Measurements from ENCODE around the gene FDXACB1.

The FDXACB1 gene

DNA sequence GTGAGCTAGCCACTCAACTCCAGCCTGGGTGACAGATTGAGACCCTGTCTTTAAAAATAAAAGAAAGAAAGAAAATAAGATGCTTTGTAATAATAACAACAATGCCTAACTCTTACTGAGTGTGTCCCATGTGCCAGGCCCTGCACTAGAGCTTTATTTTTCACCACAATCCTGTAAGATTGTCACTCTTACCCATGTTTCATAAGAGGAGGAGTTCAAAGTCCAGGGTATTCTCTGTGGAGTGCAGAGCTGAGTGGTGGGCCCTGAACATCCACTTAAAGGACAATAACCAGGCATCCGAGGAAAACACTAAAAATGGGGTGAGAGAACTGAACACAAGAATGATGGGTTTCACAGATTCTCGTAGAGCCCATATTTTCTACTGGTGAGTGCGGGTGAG, 38.8 kb upstream of the FDXACB1 start:
- Histone ChIP-seq H4K20me1 (ENCODE audit: low read depth, low read length) (no peaks in the 10 kb centered on the region), H3F3A (ENCODE audit: insufficient read depth) (no peaks in the 10 kb centered on the region), H3K4me3 (ENCODE audit: insufficient read depth, low read length, poor library complexity, severe bottlenecking) (no peak overlapping the region), H3K9ac (ENCODE audit: low read length) (no peak overlapping the region), H3K4me2 (ENCODE audit: low read depth, low read length, poor library complexity, severe bottlenecking) (no peak overlapping the region), H3K9me2 (replicated peaks; ENCODE audit: insufficient read depth, low read length) (no peaks in the 10 kb centered on the region), H3K36me3 (ENCODE audit: low read length) (no peaks in the 10 kb centered on the region), H3K79me2 (ENCODE audit: insufficient read depth, low read length) (no peaks in the 10 kb centered on the region), H3K27me3 (ENCODE audit: low read length) (no peaks in the 10 kb centered on the region), H3K9me3 (ENCODE audit: insufficient read depth, low read length) (no peaks in the 10 kb centered on the region), H2AFZ (ENCODE audit: low read depth, low read length, severe bottlenecking) (no peak overlapping the region), H3K27ac (ENCODE audit: low read depth, low read length) (no peak overlapping the region)
- TF ChIP-seq, protein P1, sequence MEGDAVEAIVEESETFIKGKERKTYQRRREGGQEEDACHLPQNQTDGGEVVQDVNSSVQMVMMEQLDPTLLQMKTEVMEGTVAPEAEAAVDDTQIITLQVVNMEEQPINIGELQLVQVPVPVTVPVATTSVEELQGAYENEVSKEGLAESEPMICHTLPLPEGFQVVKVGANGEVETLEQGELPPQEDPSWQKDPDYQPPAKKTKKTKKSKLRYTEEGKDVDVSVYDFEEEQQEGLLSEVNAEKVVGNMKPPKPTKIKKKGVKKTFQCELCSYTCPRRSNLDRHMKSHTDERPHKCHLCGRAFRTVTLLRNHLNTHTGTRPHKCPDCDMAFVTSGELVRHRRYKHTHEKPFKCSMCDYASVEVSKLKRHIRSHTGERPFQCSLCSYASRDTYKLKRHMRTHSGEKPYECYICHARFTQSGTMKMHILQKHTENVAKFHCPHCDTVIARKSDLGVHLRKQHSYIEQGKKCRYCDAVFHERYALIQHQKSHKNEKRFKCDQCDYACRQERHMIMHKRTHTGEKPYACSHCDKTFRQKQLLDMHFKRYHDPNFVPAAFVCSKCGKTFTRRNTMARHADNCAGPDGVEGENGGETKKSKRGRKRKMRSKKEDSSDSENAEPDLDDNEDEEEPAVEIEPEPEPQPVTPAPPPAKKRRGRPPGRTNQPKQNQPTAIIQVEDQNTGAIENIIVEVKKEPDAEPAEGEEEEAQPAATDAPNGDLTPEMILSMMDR (IDR thresholded peaks at IDR 0.05; ENCODE audit: insufficient read depth, low read length, poor library complexity, severe bottlenecking) = no peak
- no peak for TF ChIP-seq EZH2phosphoT487 (conservative IDR thresholded peaks at IDR 0.05; ENCODE audit: low read length)

DNA sequence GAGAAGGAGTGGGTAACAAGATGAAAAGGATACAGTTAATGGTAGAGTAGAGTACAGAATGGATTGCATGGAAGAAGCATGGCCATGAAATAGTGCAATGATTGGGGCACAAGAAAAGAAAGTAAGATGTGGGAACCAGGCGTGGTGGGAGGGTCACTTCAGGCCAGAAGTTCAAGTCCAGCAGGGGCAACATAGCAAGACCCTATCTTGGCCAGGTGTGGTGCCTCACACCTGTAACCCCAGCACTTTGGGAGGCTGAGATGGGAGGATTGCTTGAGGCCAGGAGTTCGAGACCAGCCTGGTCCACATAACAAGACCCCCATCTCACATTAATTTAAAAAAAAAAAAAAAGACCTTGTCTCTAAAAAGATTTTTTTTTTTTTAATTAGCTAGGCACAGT, 38.3 kb upstream of the FDXACB1 start:
- no peak overlapping the region for H3K9ac ChIP-seq (ENCODE audit: low read length)
- H3K27me3 ChIP-seq (ENCODE audit: low read length) = no peaks in the 10 kb centered on the region
- H2AFZ ChIP-seq (ENCODE audit: low read depth, low read length, severe bottlenecking) = no peak overlapping the region
- H3K9me3 ChIP-seq (ENCODE audit: insufficient read depth, low read length) = no peaks in the 10 kb centered on the region
- no peaks in the 10 kb centered on the region for H3K36me3 ChIP-seq (ENCODE audit: low read length)
- H3F3A ChIP-seq (ENCODE audit: insufficient read depth) = no peaks in the 10 kb centered on the region
- H3K9me2 ChIP-seq (replicated peaks; ENCODE audit: insufficient read depth, low read length) = no peaks in the 10 kb centered on the region
- no peak overlapping the region for H3K4me2 ChIP-seq (ENCODE audit: low read depth, low read length, poor library complexity, severe bottlenecking)
- no peak overlapping the region for H3K27ac ChIP-seq (ENCODE audit: low read depth, low read length)
- no peak overlapping the region for H3K4me3 ChIP-seq (ENCODE audit: insufficient read depth, low read length, poor library complexity, severe bottlenecking)
- no peaks in the 10 kb centered on the region for H4K20me1 ChIP-seq (ENCODE audit: low read depth, low read length)
- TF ChIP-seq EZH2phosphoT487 (conservative IDR thresholded peaks at IDR 0.05; ENCODE audit: low read length) = no peak
- no peaks in the 10 kb centered on the region for H3K79me2 ChIP-seq (ENCODE audit: insufficient read depth, low read length)

DNA sequence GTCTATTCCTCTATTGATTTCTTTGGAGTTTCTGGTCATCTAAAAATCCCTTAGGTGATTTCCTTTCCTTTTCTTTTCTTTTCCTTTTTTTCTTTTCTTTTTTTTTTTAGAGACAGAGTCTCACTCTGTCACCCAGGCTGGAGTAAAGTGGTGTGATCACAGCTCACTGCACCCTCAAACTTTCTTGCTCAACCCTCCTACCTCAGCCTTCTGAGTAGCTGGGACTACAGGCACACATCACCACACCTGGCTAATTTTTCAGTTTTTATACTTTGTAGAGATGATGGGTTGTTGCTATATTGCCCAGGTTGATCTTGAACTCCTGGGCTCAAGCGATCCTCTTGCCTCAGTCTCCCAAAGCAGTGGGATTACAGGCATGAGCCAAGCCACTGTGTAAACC, 37.8 kb upstream of the FDXACB1 start:
- H3K9me3 ChIP-seq (ENCODE audit: insufficient read depth, low read length) = no peaks in the 10 kb centered on the region
- H3K4me2 ChIP-seq (ENCODE audit: low read depth, low read length, poor library complexity, severe bottlenecking) = no peak overlapping the region
- H3K79me2 ChIP-seq (ENCODE audit: insufficient read depth, low read length) = no peaks in the 10 kb centered on the region
- H3K9me2 ChIP-seq (replicated peaks; ENCODE audit: insufficient read depth, low read length) = no peaks in the 10 kb centered on the region
- H4K20me1 ChIP-seq (ENCODE audit: low read depth, low read length) = no peaks in the 10 kb centered on the region
- H3K36me3 ChIP-seq (ENCODE audit: low read length) = no peaks in the 10 kb centered on the region
- no peak overlapping the region for H3K9ac ChIP-seq (ENCODE audit: low read length)
- no peaks in the 10 kb centered on the region for H3K27me3 ChIP-seq (ENCODE audit: low read length)
- no peak overlapping the region for H2AFZ ChIP-seq (ENCODE audit: low read depth, low read length, severe bottlenecking)
- no peak overlapping the region for H3K4me3 ChIP-seq (ENCODE audit: insufficient read depth, low read length, poor library complexity, severe bottlenecking)
- H3F3A ChIP-seq (ENCODE audit: insufficient read depth) = no peaks in the 10 kb centered on the region
- TF ChIP-seq, protein P1 (IDR thresholded peaks at IDR 0.05; ENCODE audit: insufficient read depth, low read length, poor library complexity, severe bottlenecking) = no peak
- TF ChIP-seq EZH2phosphoT487 (conservative IDR thresholded peaks at IDR 0.05; ENCODE audit: low read length) = no peak
- no peak overlapping the region for H3K27ac ChIP-seq (ENCODE audit: low read depth, low read length)

DNA sequence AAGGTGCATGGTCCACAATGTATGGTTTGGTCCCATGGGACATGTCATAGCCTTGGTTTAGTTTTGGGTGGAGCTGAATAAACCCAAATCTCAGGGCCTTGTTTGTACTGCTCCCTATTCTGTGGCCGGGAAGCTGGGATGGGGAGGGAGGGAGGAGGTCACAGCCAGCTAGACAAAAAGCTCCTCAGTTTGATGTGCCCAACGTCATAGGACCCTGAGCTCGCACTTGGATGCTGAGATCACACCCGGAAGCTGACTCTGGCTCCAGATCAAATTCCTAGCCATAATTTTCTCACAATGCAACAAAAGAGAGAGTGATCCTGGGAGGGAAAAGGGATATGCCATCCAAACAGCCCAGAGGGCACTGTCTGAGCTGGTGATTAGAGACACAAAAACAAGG, 35.0 kb upstream of the FDXACB1 start:
- Histone ChIP-seq H3K9ac (ENCODE audit: low read length) (no peak overlapping the region), H4K20me1 (ENCODE audit: low read depth, low read length) (no peaks in the 10 kb centered on the region), H3F3A (ENCODE audit: insufficient read depth) (no peaks in the 10 kb centered on the region), H3K36me3 (ENCODE audit: low read length) (no peaks in the 10 kb centered on the region), H3K27me3 (ENCODE audit: low read length) (no peaks in the 10 kb centered on the region), H3K9me3 (ENCODE audit: insufficient read depth, low read length) (no peaks in the 10 kb centered on the region), H3K27ac (ENCODE audit: low read depth, low read length) (no peak overlapping the region), H3K79me2 (ENCODE audit: insufficient read depth, low read length) (no peaks in the 10 kb centered on the region), H3K4me2 (ENCODE audit: low read depth, low read length, poor library complexity, severe bottlenecking) (no peak overlapping the region), H3K9me2 (replicated peaks; ENCODE audit: insufficient read depth, low read length) (no peaks in the 10 kb centered on the region), H3K4me3 (ENCODE audit: insufficient read depth, low read length, poor library complexity, severe bottlenecking) (no peak overlapping the region), H2AFZ (ENCODE audit: low read depth, low read length, severe bottlenecking) (no peak overlapping the region)
- no peak for TF ChIP-seq EZH2phosphoT487 (conservative IDR thresholded peaks at IDR 0.05; ENCODE audit: low read length)
- TF ChIP-seq, protein P1 (IDR thresholded peaks at IDR 0.05; ENCODE audit: insufficient read depth, low read length, poor library complexity, severe bottlenecking) = no peak
